ENCODE results near the gene FURIN. TPM values are rescaled to one million over a fixed set of nuclear protein-coding genes. Genes with fewer than 3 reads are reported as not detected.

Gene FURIN
- total and polyA plus RNA-seq, 2 of the 8 experiments (the other 6 are each of a cell fraction or from before 2014, with no cell fraction given) = 15.8 to 32.1 TPM

DNA sequence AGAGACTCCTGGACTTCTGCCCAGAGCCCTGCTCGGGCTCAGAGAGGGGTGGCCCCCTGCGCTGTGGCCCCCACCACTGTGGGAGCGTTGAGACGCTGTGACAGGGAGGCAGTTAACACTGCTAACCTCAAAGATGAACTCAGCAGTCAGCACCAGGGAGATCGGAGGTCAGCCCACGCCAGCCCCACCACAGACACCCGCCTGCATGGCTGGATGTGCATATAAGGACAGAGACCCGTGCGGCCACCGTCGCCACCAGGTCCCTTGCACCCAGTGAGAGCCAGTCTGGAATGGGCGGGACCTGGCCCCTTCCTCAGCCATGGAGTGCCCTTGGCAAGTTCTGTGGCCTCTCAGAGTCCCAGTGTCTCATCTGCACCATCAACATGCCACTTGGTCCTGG, 48.5 kb upstream of the FURIN start:
- no peak overlapping the region for H3K9ac ChIP-seq (replicated peaks in 1 of 4; ENCODE audit: extremely low read depth in 1 of 4, low read depth in 3 of 4, low read length in 3 of 4)
- H4K5ac ChIP-seq (ENCODE audit: insufficient read length, low read depth, low read length) = no peak overlapping the region
- H3K18ac ChIP-seq (ENCODE audit: extremely low read depth, low read length) = no peak overlapping the region
- peaks cover 0 to 8% (median 1%) of the 10 kb centered on the region in 4 experiments; a peak in 3 of 8 replicates for H3K36me3 ChIP-seq (ENCODE audit: control insufficient read depth in 2 of 4, insufficient read depth in 4 of 4, low read length in 3 of 4)
- WGBS, 2 experiments (ENCODE audit: extremely low coverage in 1 of 2, insufficient coverage in 1 of 2, insufficient read length in 1 of 2, insufficient replicate concordance in 2 of 2, low coverage in 1 of 2, low lambda C conversion rate in 2 of 2, missing lambda C conversion rate in 1 of 2) = 89% methylated on average over 12 of the region's 12 CpGs; no CpG with 5 or more reads in 1 of the 2 experiments
- no peak overlapping the region for H3K23ac ChIP-seq (ENCODE audit: insufficient read length)
- no peak overlapping the region for H2AK5ac ChIP-seq (ENCODE audit: low read depth, low read length)
- no peaks in the 10 kb centered on the region for H3K9me3 ChIP-seq (ENCODE audit: insufficient read depth in 2 of 2, low read depth in 1 of 2, low read length in 1 of 2)
- H3K79me2 ChIP-seq (ENCODE audit: control insufficient read depth in 1 of 2, insufficient read depth in 2 of 2, low read length in 2 of 2) = no peaks in the 10 kb centered on the region
- POLR2A ChIA-PET (ENCODE audit: partially characterized antibody) = no interaction called here
- no peak for TF ChIP-seq TAF1 (IDR thresholded peaks at IDR 0.05; ENCODE audit: low read depth, low read length)
- no peak for TF ChIP-seq ASH2L (IDR thresholded peaks at IDR 0.05; ENCODE audit: low read length)
- no peak for TF ChIP-seq SP4 (IDR thresholded peaks at IDR 0.05; ENCODE audit: low read length)
- TF ChIP-seq TBP (IDR thresholded peaks at IDR 0.05; ENCODE audit: low read depth, low read length) = no peak
- TF ChIP-seq, protein P1, sequence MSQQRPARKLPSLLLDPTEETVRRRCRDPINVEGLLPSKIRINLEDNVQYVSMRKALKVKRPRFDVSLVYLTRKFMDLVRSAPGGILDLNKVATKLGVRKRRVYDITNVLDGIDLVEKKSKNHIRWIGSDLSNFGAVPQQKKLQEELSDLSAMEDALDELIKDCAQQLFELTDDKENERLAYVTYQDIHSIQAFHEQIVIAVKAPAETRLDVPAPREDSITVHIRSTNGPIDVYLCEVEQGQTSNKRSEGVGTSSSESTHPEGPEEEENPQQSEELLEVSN (IDR thresholded peaks at IDR 0.05) = no peak
- TF ChIP-seq KDM5A (IDR thresholded peaks at IDR 0.05; ENCODE audit: low read length) = no peak
- no peak overlapping the region for H3K4ac ChIP-seq (replicated peaks; ENCODE audit: insufficient read length, low read depth, low read length)
- no peak overlapping the region for H2BK5ac ChIP-seq (ENCODE audit: low read depth, low read length)
- CTCF ChIA-PET (ENCODE audit: partially characterized antibody) = interaction anchor here (0.7 to 10.9 kb wide), 4 partner anchors 9 to 65 kb away, joined by 3 to 54 read pairs (median 4); partner anchors contain the start of gene FES
- H2BK20ac ChIP-seq (ENCODE audit: low read length) = no peak overlapping the region
- H2BK15ac ChIP-seq (ENCODE audit: low read length) = no peak overlapping the region
- H2BK120ac ChIP-seq (replicated peaks; ENCODE audit: low read depth, low read length) = no peak overlapping the region
- H2AFZ ChIP-seq (ENCODE audit: low read length) = no peak overlapping the region
- peak overlapping the region; percentile 62; the same call in 1 of the 2 replicates for H4K8ac ChIP-seq (ENCODE audit: extremely low read depth, insufficient read depth, low read length)
- H2BK12ac ChIP-seq (ENCODE audit: low read depth, low read length) = no peak overlapping the region
- no peak overlapping the region for H3K4me2 ChIP-seq (ENCODE audit: insufficient read depth in 1 of 2, low read depth in 2 of 2, low read length in 2 of 2)
- DNase-seq (ENCODE audit: low read depth in 1 of 2, low spot score in 2 of 2) (no peak), FAIRE-seq (no peak)
- no peak overlapping the region for H3K4me3 ChIP-seq (ENCODE audit: extremely low read depth in 1 of 4, insufficient read depth in 2 of 4, low read depth in 3 of 4, low read length in 4 of 4)
- H3K4me1 ChIP-seq (replicated peaks in 1 of 4; ENCODE audit: control insufficient read depth in 3 of 4, insufficient read depth in 4 of 4, low read length in 3 of 4) = peaks cover 0 to 16% (median 10%) of the 10 kb centered on the region in 4 experiments; a peak in 5 of 7 replicates
- H3K27ac ChIP-seq (ENCODE audit: low read depth, low read length) = no peak overlapping the region
- no peak overlapping the region for H3K14ac ChIP-seq (ENCODE audit: insufficient read length)
- H3K27me3 ChIP-seq (replicated peaks in 1 of 4; ENCODE audit: control insufficient read depth in 3 of 4, extremely low read depth in 1 of 4, insufficient read depth in 3 of 4, low read length in 3 of 4) = no peaks in the 10 kb centered on the region
- no peak overlapping the region for H3K56ac ChIP-seq (replicated peaks; ENCODE audit: insufficient read length, low read depth, low read length)
- no peak overlapping the region for H4K91ac ChIP-seq (replicated peaks; ENCODE audit: insufficient read length, low read length)
- no peaks in the 10 kb centered on the region for H3K79me1 ChIP-seq (ENCODE audit: low read depth, low read length)
- H4K20me1 ChIP-seq (replicated peaks in 1 of 2; ENCODE audit: control insufficient read depth in 1 of 2, insufficient read depth in 2 of 2, low read length in 2 of 2) = no peaks in the 10 kb centered on the region
- no peaks in the 10 kb centered on the region for H3K23me2 ChIP-seq (ENCODE audit: low read depth, low read length)

All from H1 (cell line).